ENCODE measurements around the gene BACE2. TPM values are rescaled to one million over a fixed set of nuclear protein-coding genes. Genes with fewer than 3 reads are reported as not detected.

BACE2 gene
- total RNA-seq, 2 donors from 2014 or later, result 0.21 to 2.6 TPM

- H3K27me3 Mint-ChIP-seq, result peaks cover 12% of the 10 kb centered on the region in 2 donors
- H3K4me1 Mint-ChIP-seq (ENCODE audit: low read depth in 2 of 2), result peaks cover 0 to 14% of the 10 kb centered on the region in 2 donors
- H3K27ac Mint-ChIP-seq, result no peak overlapping the region
- no peaks in the 10 kb centered on the region for H3K9me3 Mint-ChIP-seq
- H3K4me3 Mint-ChIP-seq, result no peak overlapping the region
- DNase-seq (ENCODE audit: low spot score) (no peak), ATAC-seq (no peak)
- no peaks in the 10 kb centered on the region for H3K36me3 Mint-ChIP-seq
Measured at GRCh38 chr21:41220208-41220733, 52.3 kb downstream of the BACE2 start.

DNA sequence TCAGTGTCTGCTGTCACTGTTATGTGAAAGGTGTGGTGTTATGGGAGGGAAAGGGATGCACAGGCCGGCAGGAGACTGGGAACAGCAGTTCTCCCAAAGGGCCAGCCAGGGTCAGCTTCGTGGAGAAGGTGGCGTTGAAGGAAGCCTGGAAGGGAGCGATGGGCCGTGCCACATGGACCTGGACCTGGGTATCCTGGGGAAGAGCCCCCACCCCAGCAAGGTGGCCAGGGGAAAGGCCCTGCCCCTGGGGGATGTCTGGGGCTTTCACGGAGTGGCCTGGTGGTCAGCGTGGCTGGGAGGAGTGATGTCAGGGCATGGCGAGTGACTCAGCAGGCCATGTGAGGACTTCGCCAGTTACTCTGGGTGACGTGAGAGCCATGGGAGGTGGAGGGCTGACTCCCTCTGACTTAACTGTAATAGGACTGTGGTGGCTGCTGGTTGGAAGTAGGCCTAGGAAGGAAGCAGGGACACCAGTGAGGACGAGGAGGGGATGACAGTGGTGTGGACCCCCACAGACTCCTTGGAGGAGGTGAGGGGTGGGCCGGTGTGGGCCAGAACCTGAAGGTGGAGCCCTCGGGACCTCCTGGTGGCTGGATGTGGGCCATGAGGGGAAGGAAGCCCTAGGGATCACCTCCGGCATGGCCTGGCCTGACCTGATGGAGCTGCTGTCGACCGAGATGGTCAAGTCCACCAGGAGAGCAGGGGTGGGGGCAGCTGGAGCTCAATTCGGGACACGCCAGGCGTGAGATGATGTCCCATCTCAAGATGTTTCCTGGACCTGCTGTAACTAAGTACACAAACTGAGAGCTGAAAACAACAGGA, 54.5 kb downstream of the BACE2 start:
- no peak overlapping the region for H3K27ac Mint-ChIP-seq
- no peak for DNase-seq (ENCODE audit: low spot score)
- peak; percentile 34 to 66 for ATAC-seq
- H3K36me3 Mint-ChIP-seq, result no peaks in the 10 kb centered on the region
- peaks cover 0 to 3% of the 10 kb centered on the region in 2 donors for H3K4me1 Mint-ChIP-seq (ENCODE audit: low read depth in 2 of 2)
- peaks cover 0 to 2% of the 10 kb centered on the region in 2 donors for H3K27me3 Mint-ChIP-seq
- H3K4me3 Mint-ChIP-seq, result no peak overlapping the region
- H3K9me3 Mint-ChIP-seq, result no peaks in the 10 kb centered on the region

DNA sequence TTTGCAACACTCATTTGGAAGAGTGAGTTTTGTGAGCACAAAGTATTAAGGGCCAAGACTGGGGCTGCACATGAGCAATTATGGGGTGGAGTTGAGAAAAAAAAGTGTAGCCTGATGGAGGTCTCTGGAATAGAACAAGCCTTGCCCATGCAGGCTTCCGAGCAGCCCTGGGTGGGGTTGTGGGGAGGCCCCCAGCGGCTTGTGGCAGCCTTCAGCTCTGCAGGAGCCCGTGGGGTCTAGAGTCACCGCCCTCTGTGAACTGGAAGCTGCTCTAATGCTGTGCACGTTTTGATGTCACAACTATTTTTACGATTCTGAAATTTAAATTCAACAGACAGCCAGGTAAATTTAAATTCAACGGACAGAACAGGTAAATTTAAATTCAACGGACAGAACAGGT, 58.9 kb downstream of the BACE2 start:
- H3K4me3 Mint-ChIP-seq, result no peak overlapping the region
- H3K27me3 Mint-ChIP-seq, result peaks cover 6 to 8% of the 10 kb centered on the region in 2 donors
- no peaks in the 10 kb centered on the region for H3K9me3 Mint-ChIP-seq
- peaks cover 0 to 3% of the 10 kb centered on the region in 2 donors for H3K4me1 Mint-ChIP-seq (ENCODE audit: low read depth in 2 of 2)
- ATAC-seq, result no peak
- H3K27ac Mint-ChIP-seq, result no peak overlapping the region
- DNase-seq (ENCODE audit: low spot score), result no peak
- no peaks in the 10 kb centered on the region for H3K36me3 Mint-ChIP-seq

DNA sequence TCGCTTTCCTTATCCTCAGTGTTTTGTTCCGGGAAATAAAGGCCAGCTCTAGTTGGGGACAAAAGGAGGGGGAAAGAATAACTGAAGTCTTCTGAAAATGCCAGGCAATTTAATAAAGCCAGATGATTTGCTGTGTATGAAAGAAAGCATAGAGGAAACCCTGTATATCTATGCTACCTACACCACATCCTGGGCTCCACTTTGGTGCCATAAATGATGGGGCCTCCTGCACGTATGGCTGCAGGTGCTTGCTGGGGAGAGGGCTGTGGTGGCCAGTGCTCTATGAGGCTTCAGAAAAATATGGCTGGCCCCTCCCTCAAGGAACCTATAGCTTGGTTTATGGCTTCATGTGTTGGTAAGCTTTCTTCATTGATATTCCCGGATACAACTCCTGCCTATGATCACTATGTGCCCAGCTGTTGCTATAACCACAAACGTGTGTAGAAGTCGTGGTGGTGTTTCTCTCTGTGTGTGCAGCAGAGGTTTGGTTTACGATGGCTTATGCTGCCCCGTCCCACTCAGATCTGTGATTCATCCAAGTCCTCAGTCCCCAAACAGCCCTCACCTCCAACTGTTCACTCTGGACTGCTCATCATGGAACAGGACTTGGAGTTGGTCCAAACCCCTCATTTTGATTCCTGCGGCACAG, 59.5 kb downstream of the BACE2 start:
- no peak for DNase-seq (ENCODE audit: low spot score)
- no peaks in the 10 kb centered on the region for H3K36me3 Mint-ChIP-seq
- no peak overlapping the region for H3K4me3 Mint-ChIP-seq
- peaks cover 6 to 8% of the 10 kb centered on the region in 2 donors for H3K27me3 Mint-ChIP-seq
- ATAC-seq, result no peak
- no peaks in the 10 kb centered on the region for H3K4me1 Mint-ChIP-seq (ENCODE audit: low read depth in 2 of 2)
- no peak overlapping the region for H3K27ac Mint-ChIP-seq
- H3K9me3 Mint-ChIP-seq, result no peaks in the 10 kb centered on the region

DNA sequence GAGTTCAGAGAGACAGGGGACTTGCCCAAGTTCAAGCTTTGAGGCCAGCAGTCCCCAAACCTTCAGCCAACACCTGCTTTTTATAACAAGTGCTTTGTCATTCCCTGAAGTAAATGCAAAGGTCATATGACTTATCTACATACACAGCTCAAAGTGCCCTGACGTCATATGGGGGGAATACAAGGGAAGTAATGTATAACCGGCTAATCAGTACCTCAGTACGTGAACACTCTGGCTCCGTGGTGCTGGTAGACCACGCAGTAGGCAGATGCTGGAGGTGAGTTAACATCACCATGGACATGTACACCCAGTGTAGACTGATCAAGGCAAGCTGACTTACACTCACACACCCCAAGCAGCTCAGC, 60.0 kb downstream of the BACE2 start:
- ATAC-seq, result peak; percentile 17 to 37
- H3K4me1 Mint-ChIP-seq (ENCODE audit: low read depth in 2 of 2), result no peaks in the 10 kb centered on the region
- no peak overlapping the region for H3K27ac Mint-ChIP-seq
- H3K36me3 Mint-ChIP-seq, result no peaks in the 10 kb centered on the region
- peaks cover 6 to 8% of the 10 kb centered on the region in 2 donors for H3K27me3 Mint-ChIP-seq
- H3K4me3 Mint-ChIP-seq, result no peak overlapping the region
- no peaks in the 10 kb centered on the region for H3K9me3 Mint-ChIP-seq
- no peak for DNase-seq (ENCODE audit: low spot score)

- H3K36me3 Mint-ChIP-seq, result no peaks in the 10 kb centered on the region
- H3K27me3 Mint-ChIP-seq, result peaks cover 6 to 8% of the 10 kb centered on the region in 2 donors
- H3K4me3 Mint-ChIP-seq, result no peak overlapping the region
- no peak overlapping the region for H3K27ac Mint-ChIP-seq
- ATAC-seq (peak; percentile 4 to 11), DNase-seq (ENCODE audit: low spot score) (no peak)
- H3K9me3 Mint-ChIP-seq, result no peaks in the 10 kb centered on the region
- H3K4me1 Mint-ChIP-seq (ENCODE audit: low read depth in 2 of 2), result no peaks in the 10 kb centered on the region
Measured at GRCh38 chr21:41228492-41228891, 60.5 kb downstream of the BACE2 start.

DNA sequence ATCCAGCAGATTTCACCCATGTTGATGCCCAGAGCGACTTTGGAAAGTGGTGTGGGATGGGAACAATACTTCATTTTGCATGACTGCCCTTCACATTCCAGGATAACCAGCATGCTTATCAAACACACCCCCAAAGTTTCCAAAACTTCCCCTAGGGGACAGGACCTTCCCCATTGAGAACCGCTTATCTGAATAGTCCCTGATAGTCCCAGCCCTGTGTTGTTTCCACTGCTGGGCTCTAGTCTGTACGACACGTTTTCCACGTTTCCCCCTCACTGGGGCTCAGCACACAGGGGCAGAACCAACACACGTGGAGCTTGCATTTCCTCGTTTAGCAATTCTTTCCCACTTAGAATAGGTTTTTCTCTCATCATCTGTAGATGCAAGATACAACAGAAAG, 61.0 kb downstream of the BACE2 start:
- H3K27ac Mint-ChIP-seq, result no peak overlapping the region
- H3K4me3 Mint-ChIP-seq, result no peak overlapping the region
- H3K9me3 Mint-ChIP-seq, result no peaks in the 10 kb centered on the region
- H3K27me3 Mint-ChIP-seq, result peaks cover 3 to 8% of the 10 kb centered on the region in 2 donors
- no peaks in the 10 kb centered on the region for H3K36me3 Mint-ChIP-seq
- DNase-seq (ENCODE audit: low spot score) (no peak), ATAC-seq (no peak)
- H3K4me1 Mint-ChIP-seq (ENCODE audit: low read depth in 2 of 2), result no peaks in the 10 kb centered on the region

- Mint-ChIP-seq H3K9me3 (no peaks in the 10 kb centered on the region), H3K4me1 (ENCODE audit: low read depth in 2 of 2) (no peaks in the 10 kb centered on the region), H3K27me3 (peaks cover 6 to 8% of the 10 kb centered on the region in 2 donors), H3K36me3 (no peaks in the 10 kb centered on the region), H3K27ac (no peak overlapping the region), H3K4me3 (no peak overlapping the region)
- DNase-seq (ENCODE audit: low spot score) (no peak), ATAC-seq (no peak)
Measured at GRCh38 chr21:41229509-41230248, 61.7 kb downstream of the BACE2 start.

GRCh38 chr21:41230497-41230896, 62.5 kb downstream of the BACE2 start:
- Mint-ChIP-seq H3K27me3 (peaks cover 6 to 8% of the 10 kb centered on the region in 2 donors), H3K9me3 (no peaks in the 10 kb centered on the region), H3K4me1 (ENCODE audit: low read depth in 2 of 2) (no peaks in the 10 kb centered on the region), H3K4me3 (no peak overlapping the region), H3K27ac (no peak overlapping the region), H3K36me3 (no peaks in the 10 kb centered on the region)
- DNase-seq (ENCODE audit: low spot score) (no peak), ATAC-seq (no peak)

DNA sequence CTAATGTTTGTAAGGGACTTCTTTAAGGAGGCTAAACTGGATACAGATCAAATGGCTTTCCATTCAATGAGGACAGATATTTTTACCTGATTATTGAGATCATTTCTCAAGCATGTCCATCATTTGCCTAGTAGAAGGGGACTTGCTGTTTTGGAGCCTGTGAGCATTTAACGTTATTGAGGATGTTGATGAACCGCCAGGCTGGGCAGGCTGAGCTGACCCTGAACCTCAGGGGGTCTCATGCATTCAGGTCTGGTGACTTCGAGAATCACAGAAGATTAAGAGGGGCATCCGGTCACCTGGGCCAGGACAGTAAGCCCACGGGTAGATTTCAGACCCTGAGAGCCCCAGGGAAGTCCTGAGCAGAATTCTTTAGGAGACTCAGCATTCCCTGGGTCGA, 63.1 kb downstream of the BACE2 start:
- Mint-ChIP-seq H3K36me3 (no peaks in the 10 kb centered on the region), H3K27me3 (peaks cover 6 to 8% of the 10 kb centered on the region in 2 donors), H3K9me3 (no peaks in the 10 kb centered on the region), H3K4me3 (no peak overlapping the region), H3K4me1 (ENCODE audit: low read depth in 2 of 2) (no peaks in the 10 kb centered on the region), H3K27ac (no peak overlapping the region)
- DNase-seq (ENCODE audit: low spot score) (no peak), ATAC-seq (peak in 1 of 2 donors; percentile 34)

- H3K36me3 Mint-ChIP-seq, result no peaks in the 10 kb centered on the region
- ATAC-seq (no peak), DNase-seq (ENCODE audit: low spot score) (no peak)
- H3K9me3 Mint-ChIP-seq, result no peaks in the 10 kb centered on the region
- H3K4me1 Mint-ChIP-seq (ENCODE audit: low read depth in 2 of 2), result no peaks in the 10 kb centered on the region
- H3K27me3 Mint-ChIP-seq, result peaks cover 6 to 8% of the 10 kb centered on the region in 2 donors
- H3K27ac Mint-ChIP-seq, result no peak overlapping the region
- no peak overlapping the region for H3K4me3 Mint-ChIP-seq
Measured at GRCh38 chr21:41232013-41232412, 64.1 kb downstream of the BACE2 start.

- ATAC-seq (no peak), DNase-seq (ENCODE audit: low spot score) (no peak)
- H3K4me1 Mint-ChIP-seq (ENCODE audit: low read depth in 2 of 2), result no peaks in the 10 kb centered on the region
- peaks cover 0 to 3% of the 10 kb centered on the region in 2 donors for H3K27me3 Mint-ChIP-seq
- H3K9me3 Mint-ChIP-seq, result no peaks in the 10 kb centered on the region
- H3K4me3 Mint-ChIP-seq, result no peak overlapping the region
- no peaks in the 10 kb centered on the region for H3K36me3 Mint-ChIP-seq
- no peak overlapping the region for H3K27ac Mint-ChIP-seq
Measured at GRCh38 chr21:41233916-41234315, 66.0 kb downstream of the BACE2 start.

DNA sequence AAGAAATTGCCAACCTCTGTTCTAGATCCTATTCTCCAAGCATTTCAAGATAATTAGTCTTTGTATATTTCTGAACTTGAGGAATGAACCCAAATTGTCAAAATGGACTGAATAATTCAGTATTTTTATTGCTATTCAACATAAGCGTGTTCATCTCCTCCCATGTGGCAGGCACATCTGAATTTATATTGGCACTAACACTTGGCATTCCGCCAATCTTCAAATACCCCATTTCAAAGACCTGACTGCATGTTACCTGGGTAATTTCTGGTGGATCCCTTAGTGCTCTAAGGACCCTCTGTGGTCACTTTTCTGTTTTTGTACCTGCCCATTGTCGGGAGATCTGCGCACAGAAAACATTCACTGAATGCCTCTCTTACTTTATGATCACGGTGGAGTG, 66.6 kb downstream of the BACE2 start:
- Mint-ChIP-seq H3K4me3 (no peak overlapping the region), H3K9me3 (no peaks in the 10 kb centered on the region), H3K27ac (no peak overlapping the region), H3K4me1 (ENCODE audit: low read depth in 2 of 2) (no peaks in the 10 kb centered on the region), H3K27me3 (peaks cover 0 to 3% of the 10 kb centered on the region in 2 donors), H3K36me3 (no peaks in the 10 kb centered on the region)
- DNase-seq (ENCODE audit: low spot score), result no peak
- no peak for ATAC-seq

GRCh38 chr21:41235201-41235600, 67.2 kb downstream of the BACE2 start:
- H3K9me3 Mint-ChIP-seq, result no peaks in the 10 kb centered on the region
- no peaks in the 10 kb centered on the region for H3K36me3 Mint-ChIP-seq
- H3K27ac Mint-ChIP-seq, result no peak overlapping the region
- DNase-seq (ENCODE audit: low spot score), result no peak
- no peak for ATAC-seq
- peaks cover 0 to 3% of the 10 kb centered on the region in 2 donors for H3K27me3 Mint-ChIP-seq
- no peak overlapping the region for H3K4me3 Mint-ChIP-seq
- no peaks in the 10 kb centered on the region for H3K4me1 Mint-ChIP-seq (ENCODE audit: low read depth in 2 of 2)
